OCI-LY1 (cell line): ENCODE results near the gene SAT2.
"Not testable (repeated sequence)": the region's sequence is repeated elsewhere in the genome, so short reads cannot be mapped to it uniquely, and the experiment has no call there.

Source experiments
- H2AFZ ChIP-seq: fragments of 200-600 bp; sonication (generic), shearing (Covaris generic); 2 replicates; pipeline ENCODE4 v1.6.0; 2014; ENCODE audit warnings: antibody characterized with exemption, mild to moderate bottlenecking, low read length
- H3F3A ChIP-seq: fragments of 200-600 bp; sonication (generic), shearing (Covaris generic); 2 replicates; pipeline ENCODE4 v1.6.0; 2014; ENCODE audit warnings: mild to moderate bottlenecking, antibody characterized with exemption, low read length, moderate library complexity; ENCODE audit not compliant: insufficient read depth
- H3K27ac ChIP-seq: fragments of 200-600 bp; sonication (generic); 2 replicates; pipeline ENCODE4 v1.5.1; 2014; ENCODE audit warnings: low read length, mixed run types, mild to moderate bottlenecking, low read depth; ENCODE audit not compliant: poor library complexity, severe bottlenecking
- H3K27me3 ChIP-seq: fragments of 200-600 bp; sonication (generic); 2 replicates; pipeline ENCODE4 v1.6.0; 2014; ENCODE audit warnings: antibody characterized with exemption, mild to moderate bottlenecking, low read length, moderate library complexity; ENCODE audit not compliant: insufficient read depth
- H3K36me3 ChIP-seq: fragments of 200-600 bp; sonication (generic); 2 replicates; pipeline ENCODE4 v1.6.1; 2014; ENCODE audit warnings: mild to moderate bottlenecking, antibody characterized with exemption, low read length, moderate library complexity, mixed read lengths; ENCODE audit not compliant: insufficient read depth
- H3K4me1 ChIP-seq: fragments of 200-600 bp; sonication (generic); 2 replicates; pipeline ENCODE4 v1.5.1; 2014; ENCODE audit warnings: mild to moderate bottlenecking, low read length, moderate library complexity; ENCODE audit not compliant: insufficient read depth, severe bottlenecking
- H3K4me2 ChIP-seq: fragments of 200-600 bp; sonication (generic), shearing (Covaris generic); 2 replicates; pipeline ENCODE4 v1.6.1; 2014; ENCODE audit warnings: low read length
- H3K4me3 ChIP-seq: fragments of 200-600 bp; sonication (generic); 2 replicates; pipeline ENCODE4 v1.5.1; 2014; ENCODE audit warnings: low read length, low read depth, mild to moderate bottlenecking, mixed read lengths; ENCODE audit not compliant: poor library complexity, severe bottlenecking
- H3K79me2 ChIP-seq: fragments of 200-600 bp; shearing (Covaris generic); 2 replicates; pipeline ENCODE4 v1.6.1; 2016; ENCODE audit warnings: mixed run types, low read length, mixed read lengths; ENCODE audit not compliant: insufficient read depth
- H3K9ac ChIP-seq: fragments of 200-600 bp; sonication (generic), shearing (Covaris generic); 2 replicates; pipeline ENCODE4 v1.6.1; 2014; ENCODE audit warnings: mild to moderate bottlenecking, low read length, mixed read lengths
- H3K9me2 ChIP-seq: fragments of 200-600 bp; sonication (generic), shearing (Covaris generic); 2 replicates; pipeline ENCODE4 v1.6.1; 2014; ENCODE audit warnings: low read depth, mild to moderate bottlenecking, low read length, mixed read lengths
- H3K9me3 ChIP-seq: fragments of 200-600 bp; shearing (Covaris generic); 2 replicates; pipeline ENCODE4 v1.6.1; 2014; ENCODE audit warnings: low read length, mixed read lengths
- H4K20me1 ChIP-seq: fragments of 200-600 bp; sonication (generic), shearing (Covaris generic); 2 replicates; pipeline ENCODE4 v1.6.0; 2016; ENCODE audit warnings: mild to moderate bottlenecking, low read length; ENCODE audit not compliant: insufficient read depth
- EZH2 ChIP-seq: fragments of 200-600 bp; sonication (generic), shearing (Covaris generic); IDR thresholded peaks from 2 replicates; pipeline ENCODE4 v1.8.0; 2017; ENCODE audit warnings: borderline replicate concordance, mixed run types, mild to moderate bottlenecking, antibody characterized with exemption, low read length, moderate library complexity, mixed read lengths
- TF ChIP-seq, protein P1 (sequence below): fragments of 200-600 bp; sonication (generic), shearing (Covaris generic); IDR thresholded peaks from 2 replicates; pipeline ENCODE4 v1.5.1; 2017; ENCODE audit warnings: mild to moderate bottlenecking, antibody characterized with exemption, low read length, moderate library complexity, mixed read lengths

Gene SAT2

DNA sequence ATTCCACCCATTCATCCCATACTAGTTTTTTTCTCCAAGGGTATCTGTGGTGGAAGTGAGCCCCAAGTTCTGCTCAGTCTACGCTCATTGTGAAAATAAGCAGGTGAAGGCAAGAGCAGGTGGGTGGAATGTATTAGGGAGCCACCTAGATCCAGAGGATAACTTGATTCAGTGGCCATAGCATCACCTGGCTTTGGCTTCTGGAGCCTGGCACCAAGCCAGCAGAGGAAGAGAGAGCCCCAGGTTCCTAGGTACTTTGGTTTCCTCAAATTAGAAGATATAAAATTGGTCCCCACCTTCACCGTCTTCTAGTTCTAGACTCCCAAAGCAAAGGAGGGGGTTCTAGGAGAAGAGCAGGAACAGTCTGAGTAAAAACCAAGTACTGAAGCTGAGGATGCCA is 17.0 kb downstream of the SAT2 start:
- Histone ChIP-seq H3K79me2 (peaks cover 23% of the 10 kb centered on the region), H3K9ac (no peak overlapping the region), H4K20me1 (no peaks in the 10 kb centered on the region), H3K27ac (no peak overlapping the region), H3K27me3 (no peaks in the 10 kb centered on the region), H3K36me3 (peaks cover 28% of the 10 kb centered on the region; the same call in 1 of the 2 replicates), H3K4me3 (no peak overlapping the region), H3K4me1 (peaks cover 23% of the 10 kb centered on the region), H3K9me2 (no peaks in the 10 kb centered on the region), H3K4me2 (no peak overlapping the region), H3K9me3 (no peaks in the 10 kb centered on the region), H3F3A (no peaks in the 10 kb centered on the region), H2AFZ (no peak overlapping the region)
- TF ChIP-seq, protein P1, sequence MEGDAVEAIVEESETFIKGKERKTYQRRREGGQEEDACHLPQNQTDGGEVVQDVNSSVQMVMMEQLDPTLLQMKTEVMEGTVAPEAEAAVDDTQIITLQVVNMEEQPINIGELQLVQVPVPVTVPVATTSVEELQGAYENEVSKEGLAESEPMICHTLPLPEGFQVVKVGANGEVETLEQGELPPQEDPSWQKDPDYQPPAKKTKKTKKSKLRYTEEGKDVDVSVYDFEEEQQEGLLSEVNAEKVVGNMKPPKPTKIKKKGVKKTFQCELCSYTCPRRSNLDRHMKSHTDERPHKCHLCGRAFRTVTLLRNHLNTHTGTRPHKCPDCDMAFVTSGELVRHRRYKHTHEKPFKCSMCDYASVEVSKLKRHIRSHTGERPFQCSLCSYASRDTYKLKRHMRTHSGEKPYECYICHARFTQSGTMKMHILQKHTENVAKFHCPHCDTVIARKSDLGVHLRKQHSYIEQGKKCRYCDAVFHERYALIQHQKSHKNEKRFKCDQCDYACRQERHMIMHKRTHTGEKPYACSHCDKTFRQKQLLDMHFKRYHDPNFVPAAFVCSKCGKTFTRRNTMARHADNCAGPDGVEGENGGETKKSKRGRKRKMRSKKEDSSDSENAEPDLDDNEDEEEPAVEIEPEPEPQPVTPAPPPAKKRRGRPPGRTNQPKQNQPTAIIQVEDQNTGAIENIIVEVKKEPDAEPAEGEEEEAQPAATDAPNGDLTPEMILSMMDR, result no peak
- no peak for TF ChIP-seq EZH2

DNA sequence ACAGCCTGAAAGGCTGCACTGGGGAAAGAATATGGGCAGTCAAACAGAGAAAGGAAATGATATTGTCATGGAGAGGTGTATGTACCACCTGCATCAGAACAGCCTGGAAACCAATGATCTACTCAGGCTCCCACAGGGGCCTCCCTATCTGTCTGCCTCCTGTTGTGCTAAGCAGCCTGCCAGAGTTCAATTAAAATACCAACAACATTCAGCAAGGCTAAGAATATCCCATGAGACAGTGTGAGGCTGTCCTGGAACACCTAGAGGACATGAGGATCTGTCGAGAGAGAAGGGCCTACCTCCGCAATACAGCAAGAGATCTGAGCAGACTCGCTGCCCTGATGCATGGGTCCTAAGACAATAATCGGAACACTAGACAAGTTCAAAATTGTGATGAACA is 21.3 kb downstream of the SAT2 start:
- Histone ChIP-seq H3K36me3 (peaks cover 52% of the 10 kb centered on the region), H3F3A (no peaks in the 10 kb centered on the region), H4K20me1 (no peaks in the 10 kb centered on the region), H3K9ac (no peak overlapping the region), H2AFZ (no peak overlapping the region), H3K27ac (no peak overlapping the region), H3K9me3 (no peaks in the 10 kb centered on the region), H3K4me2 (no peak overlapping the region), H3K9me2 (no peaks in the 10 kb centered on the region), H3K27me3 (no peaks in the 10 kb centered on the region), H3K79me2 (peaks cover 7% of the 10 kb centered on the region), H3K4me3 (no peak overlapping the region), H3K4me1 (no peaks in the 10 kb centered on the region)
- TF ChIP-seq EZH2, result no peak

DNA sequence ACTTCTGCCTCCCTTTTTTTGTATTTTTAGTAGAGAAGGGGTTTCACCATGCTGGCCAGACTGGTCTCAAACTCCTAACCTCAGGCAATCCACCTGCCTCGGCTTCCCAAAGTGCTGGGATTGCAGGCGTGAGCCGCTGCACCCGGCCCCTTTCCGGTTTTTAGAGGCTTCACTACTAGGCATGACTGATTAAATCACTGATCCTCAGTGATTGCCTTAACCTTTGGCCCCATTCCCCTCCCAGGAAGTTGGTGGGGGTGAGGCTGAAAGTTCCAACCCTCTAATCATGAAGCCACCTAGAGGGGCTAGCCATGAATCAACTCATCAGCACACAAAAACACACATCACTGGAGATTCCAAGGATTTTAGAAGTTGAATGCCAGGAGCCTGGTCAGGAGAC is 30.1 kb downstream of the SAT2 start:
- not testable (repeated sequence) for H3K9me3 ChIP-seq, H3K27me3 ChIP-seq, H3K4me1 ChIP-seq, H3K9me2 ChIP-seq, H3F3A ChIP-seq, H3K79me2 ChIP-seq, H4K20me1 ChIP-seq, H3K4me2 ChIP-seq, H3K9ac ChIP-seq, H3K27ac ChIP-seq, H2AFZ ChIP-seq, H3K4me3 ChIP-seq
- peaks cover 84% of the 10 kb centered on the region for H3K36me3 ChIP-seq

- Histone ChIP-seq H3K4me1 (no peaks in the 10 kb centered on the region), H4K20me1 (no peaks in the 10 kb centered on the region), H3K36me3 (peaks cover 87% of the 10 kb centered on the region), H3K27ac (no peak overlapping the region), H2AFZ (no peak overlapping the region), H3K4me2 (no peak overlapping the region), H3K9me2 (no peaks in the 10 kb centered on the region), H3K9me3 (no peaks in the 10 kb centered on the region), H3K27me3 (no peaks in the 10 kb centered on the region), H3K79me2 (no peaks in the 10 kb centered on the region), H3F3A (no peaks in the 10 kb centered on the region), H3K4me3 (no peak overlapping the region), H3K9ac (no peak overlapping the region)
- TF ChIP-seq, protein P1, result no peak
- TF ChIP-seq EZH2, result no peak
These were observed 34.3 kb downstream of the SAT2 start for GRCh38 chr17:7593296-7593695.
